GM12878 (cell line): ENCODE data around the gene ZC3H12D. TPM values are rescaled to one million over a fixed set of nuclear protein-coding genes. Genes with fewer than 3 reads are reported as not detected.
"Not testable (repeated sequence)": the region's sequence is repeated elsewhere in the genome, so short reads cannot be mapped to it uniquely, and the experiment has no call there.

Source experiments
- ATAC-seq: fragments of 200-7000 bp; cut with Tn5 transposase; 3 replicates; pipeline ENCODE4 v1.9.1; 2020; ENCODE audit warnings: mild to moderate bottlenecking, moderate library complexity
- BruUV-seq: library from RNA; stranded (reverse); fragments of 400-500 nt; replicated peaks from 2 replicates; lab custom pipeline; 2021; lab: Mats Ljungman, UMichigan
- CTCF ChIA-PET: fragments of 300-600 bp; sonication (Branson Sonifier 250); formaldehyde crosslinking; extraction: SDS; loops from one replicate; lab custom pipeline; 2021; ENCODE audit warnings: inconsistent platforms; lab: Yijun Ruan, JAX
- POLR2A ChIA-PET: fragments of 350-600 bp; formaldehyde crosslinking; extraction: SDS; loops from one replicate; lab custom pipeline; 2021; ENCODE audit warnings: inconsistent platforms; lab: Charles Lee
- RAD21 ChIA-PET: fragments of 300-600 bp; sonication (Branson Sonifier 250); formaldehyde crosslinking; loops from one replicate; lab custom pipeline; 2023; ENCODE audit warnings: antibody characterized with exemption; ENCODE audit not compliant: unreplicated experiment; lab: Charles Lee
- SMC1A ChIA-PET: fragments of 300-600 bp; sonication (Branson Sonifier 250); formaldehyde crosslinking; loops from one replicate; lab custom pipeline; 2023; ENCODE audit not compliant: unreplicated experiment, uncharacterized antibody; lab: Charles Lee
- DNase-seq: peaks from one replicate; pipeline ENCODE4 v3.0.0-alpha.2; 2011; ENCODE audit warnings: low read depth, low spot score
- FAIRE-seq: peaks from 3 replicates; lab custom pipeline; 2011; peaks lifted over from hg19 to GRCh38; lab: Jason Lieb, UNC
- H2AFZ ChIP-seq: 2 replicates; pipeline ENCODE4 v1.6.0; 2011; ENCODE audit warnings: low read depth, low read length, control low read depth; ENCODE audit not compliant: control insufficient read depth
- H3K27ac ChIP-seq: 2 replicates; pipeline ENCODE4 v1.5.1; 2011; ENCODE audit warnings: control low read depth; ENCODE audit not compliant: control insufficient read depth, insufficient read depth
- H3K27me3 ChIP-seq, 2 experiments: replicated peaks in 1 of 2; 2 replicates each; pipeline versions ENCODE4 v1.6.0 to v1.6.1; 2011; ENCODE audit warnings: low read length in 1 of 2; ENCODE audit not compliant: control insufficient read depth in 2 of 2, insufficient read depth in 2 of 2
- H3K36me3 ChIP-seq, 2 experiments: 2 replicates each; pipeline ENCODE4 v1.5.1; 2011; ENCODE audit warnings: low read length in 1 of 2; ENCODE audit not compliant: control insufficient read depth in 2 of 2, insufficient read depth in 2 of 2
- H3K4me1 ChIP-seq: 2 replicates; pipeline ENCODE4 v1.6.1; 2011; ENCODE audit warnings: mild to moderate bottlenecking, low read length, moderate library complexity, mixed read lengths; ENCODE audit not compliant: control insufficient read depth, insufficient read depth
- H3K4me2 ChIP-seq: 2 replicates; pipeline ENCODE4 v1.6.0; 2011; ENCODE audit warnings: control low read depth; ENCODE audit not compliant: control insufficient read depth, insufficient read depth
- H3K4me3 ChIP-seq: fragments of 200-600 bp; sonication (generic); 2 replicates; pipeline ENCODE4 v1.5.1; 2016
- H3K79me2 ChIP-seq: 2 replicates; pipeline ENCODE4 v1.6.0; 2011; ENCODE audit warnings: low read length; ENCODE audit not compliant: control insufficient read depth, insufficient read depth
- H3K9ac ChIP-seq: 2 replicates; pipeline ENCODE4 v1.8.0; 2011; ENCODE audit warnings: low read length, control low read depth, mixed read lengths; ENCODE audit not compliant: control insufficient read depth, insufficient read depth
- H3K9me3 ChIP-seq: replicated peaks from 3 replicates; pipeline ENCODE4 v1.5.1; 2011; ENCODE audit warnings: mild to moderate bottlenecking, low read length; ENCODE audit not compliant: control insufficient read depth, insufficient read depth
- H4K20me1 ChIP-seq: 2 replicates; pipeline ENCODE4 v1.6.0; 2011; ENCODE audit not compliant: control insufficient read depth, insufficient read depth
- BCL11A ChIP-seq: IDR thresholded peaks from 2 replicates; pipeline ENCODE4 v1.6.1; 2011; ENCODE audit warnings: low read depth, low read length
- BCL3 ChIP-seq: IDR thresholded peaks from 2 replicates; pipeline ENCODE4 v1.6.1; 2011; ENCODE audit warnings: borderline replicate concordance, low read depth, mild to moderate bottlenecking, moderate library complexity, low read length; ENCODE audit not compliant: insufficient read depth, poor library complexity, severe bottlenecking
- E2F8 ChIP-seq: fragments of 450-650 bp; IDR thresholded peaks from 2 replicates; pipeline ENCODE4 v1.6.1; 2018; ENCODE audit warnings: mild to moderate bottlenecking, low read depth, moderate library complexity; ENCODE audit not compliant: partially characterized antibody
- HDAC6 ChIP-seq: fragments of 200-600 bp; sonication (generic); IDR thresholded peaks from one replicate; pipeline ENCODE4 v1.8.0; 2017; ENCODE audit warnings: antibody characterized with exemption; ENCODE audit not compliant: unreplicated experiment
- MAX ChIP-seq: IDR thresholded peaks from 2 replicates; pipeline ENCODE4 v1.6.1; 2012; ENCODE audit warnings: low read depth, low read length, improper control_type of control experiment
- MYC ChIP-seq: IDR thresholded peaks from 2 replicates; pipeline ENCODE4 v1.6.1; 2011; ENCODE audit warnings: mild to moderate bottlenecking, low read length, moderate library complexity, inconsistent platforms; ENCODE audit not compliant: insufficient read depth, insufficient replicate concordance, insufficient read length, severe bottlenecking
- NFIC ChIP-seq: IDR thresholded peaks from 2 replicates; pipeline ENCODE4 v1.6.1; 2012; ENCODE audit warnings: low read depth, mild to moderate bottlenecking, inconsistent platforms, low read length, moderate library complexity
- NFYA ChIP-seq: IDR thresholded peaks from 2 replicates; pipeline ENCODE4 v1.6.1; 2011; ENCODE audit warnings: low read depth, mild to moderate bottlenecking, low read length, improper control_type of control experiment, borderline replicate concordance
- SP1 ChIP-seq: IDR thresholded peaks from one replicate; pipeline ENCODE4 v1.6.1; 2011; ENCODE audit warnings: low read depth, low read length
- SRF ChIP-seq, 2 experiments: IDR thresholded peaks; 2 replicates each; pipeline ENCODE4 v1.6.1; 2011; ENCODE audit warnings: low read depth in 2 of 2, low read length in 2 of 2, mild to moderate bottlenecking in 1 of 2, moderate library complexity in 1 of 2
- WGBS: methylation state at CpG from one replicate; pipeline ENCODE4 v1.1.6; 2016; ENCODE audit warnings: low lambda C conversion rate; ENCODE audit not compliant: insufficient replicate concordance, insufficient coverage; ENCODE audit errors: missing lambda C conversion rate; 5-methylcytosine and 5-hydroxymethylcytosine counted together
- in situ Hi-C: fragments of 300-500 bp; cut with MboI; formaldehyde crosslinking; loops from 9 replicates; pipeline ENCODE4 v1.14.3; 2018; ENCODE audit warnings: mixed read lengths
- intact Hi-C: fragments of 100-400 bp; cut with micrococcal nuclease; formaldehyde crosslinking; loops from one replicate; pipeline ENCODE4 v1.14.2; 2022; ENCODE audit not compliant: unreplicated experiment
- polyA plus RNA-seq, 11 experiments: library from polyadenylated mRNA; depleted of rRNA in 4 of 11; unstranded in 6 of 11; stranded (reverse) in 5 of 11; fragments of >200 nt; fragmentation: Nextera tagmentation in 4 of 11; fragmentation: Illumina TruSeq in 1 of 11; extraction: Ambion mirVana in 4 of 11; extraction: Trizol in 1 of 11; gene quantifications; 1 replicate in 1 of 11; 2 replicates in 10 of 11; pipeline versions ENCODE4 v1.2.1 to v1.2.3, GENCODE V29; 2011 to 2016; ENCODE audit warnings: inconsistent platforms in 2 of 11, missing spikeins in 2 of 11, low read depth in 1 of 11
- total RNA-seq, 4 experiments: library from RNA; depleted of rRNA in 3 of 4; stranded (reverse); fragments of >200 nt in 3 of 4; fragmentation: Illumina TruSeq in 1 of 4; extraction: Trizol in 1 of 4; gene quantifications; 2 replicates each; pipeline versions ENCODE4 v1.2.1 to v1.2.3, GENCODE V29; 2013 to 2021

ZC3H12D gene
- total and polyA plus RNA-seq, 10 of the 15 experiments (the other 5 are each of a cell fraction or from before 2014, with no cell fraction given) = 1.4 to 29.7 (median 8.8) TPM

- TF ChIP-seq E2F8 (no peak), HDAC6 (no peak), MYC (no peak), BCL3 (no peak), NFIC (no peak), MAX (no peak), SRF (IDR thresholded peaks at IDR 0.05; ENCODE audit: low read depth in 2 of 2, low read length in 2 of 2) (no peak), BCL11A (no peak), NFYA (no peak), SP1 (no peak)
Measured at GRCh38 chr6:149463781-149464180, 21.0 kb downstream of the ZC3H12D start (continued).

- H4K20me1 ChIP-seq, BruUV-seq, ATAC-seq, H3K27ac ChIP-seq, H3K9me3 ChIP-seq, RAD21 ChIA-PET, in situ Hi-C loops, FAIRE-seq, H2AFZ ChIP-seq, H3K9ac ChIP-seq, intact Hi-C loops, DNase-seq, H3K4me2 ChIP-seq, H3K4me3 ChIP-seq, H3K27me3 ChIP-seq: not testable (repeated sequence)
- peaks cover 29% of the 10 kb centered on the region for H3K79me2 ChIP-seq
- peaks cover 8 to 18% of the 10 kb centered on the region in 2 experiments; a peak in 3 of 4 replicates for H3K36me3 ChIP-seq
- SMC1A ChIA-PET = interaction anchor here (0.9 to 3.0 kb wide), 7 partner anchors 21 to 400 kb away, joined by 3 to 9 read pairs (median 3); partner anchors contain the start of genes PPIL4 and ZC3H12D
- POLR2A ChIA-PET = interaction anchor here (0.9 kb wide), 1 partner anchor 43 kb away, joined by 3 read pairs; no protein-coding TSS in a partner anchor
- CTCF ChIA-PET = interaction anchor here (6.5 kb wide), 1 partner anchor 55 kb away, joined by 50 read pairs; no protein-coding TSS in a partner anchor
- H3K4me1 ChIP-seq = peaks cover 35% of the 10 kb centered on the region
- 91% methylated on average over 7 of the region's 7 CpGs for WGBS
Measured at GRCh38 chr6:149462712-149463111, 22.1 kb downstream of the ZC3H12D start.
